Esophagus muscularis mucosa (tissue), 3 donors: Measurements from ENCODE around the gene PTPRK.

Source experiments
- CTCF ChIP-seq, 3 experiments: fragments of 200-600 bp in 2 of 3; fragments of 450-650 bp in 1 of 3; sonication (generic) in 2 of 3; IDR thresholded peaks; one replicate each; pipeline ENCODE4 v1.5.1; 2017 to 2019; ENCODE audit warnings: antibody characterized with exemption in 3 of 3, mild to moderate bottlenecking in 2 of 3, moderate library complexity in 1 of 3
- POLR2A ChIP-seq: fragments of 450-650 bp; IDR thresholded peaks from one replicate; pipeline ENCODE4 v1.6.1; 2017; ENCODE audit warnings: antibody characterized with exemption, moderate library complexity, mild to moderate bottlenecking, low read depth

DNA sequence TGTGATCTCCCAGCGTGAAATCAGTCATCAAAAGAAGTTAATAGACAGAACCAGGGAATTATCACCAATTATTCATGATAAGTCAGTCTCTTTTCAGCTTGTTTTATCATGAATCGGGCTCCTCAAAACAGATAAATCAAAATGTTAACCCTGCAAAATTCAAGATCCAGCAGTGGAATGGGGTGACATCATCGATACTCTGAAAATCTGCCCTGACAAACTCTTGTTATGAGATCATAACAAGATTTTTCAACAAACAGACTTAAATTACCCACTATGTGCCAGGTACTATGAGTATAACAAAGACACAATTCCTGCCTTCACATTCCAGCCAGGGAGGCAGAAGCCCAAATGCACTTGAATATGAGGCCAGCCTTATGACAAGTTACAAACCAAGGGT, 64.4 kb downstream of the PTPRK start:
- TF ChIP-seq POLR2A: no peak
- no peak for TF ChIP-seq CTCF (IDR thresholded peaks at IDR 0.05)
